WI38 (cell line): ENCODE data around the gene PCCA.

ENCODE experiments used
- H3K4me3 ChIP-seq: 2 replicates; pipeline ENCODE4 v1.5.1; 2011; ENCODE audit warnings: low read depth, mild to moderate bottlenecking, control low read depth, low read length
- TF ChIP-seq, protein P1 (sequence below): IDR thresholded peaks from 2 replicates; pipeline ENCODE4 v1.5.1; 2012; ENCODE audit warnings: low read depth, mild to moderate bottlenecking, control low read depth, low read length

The PCCA gene

DNA sequence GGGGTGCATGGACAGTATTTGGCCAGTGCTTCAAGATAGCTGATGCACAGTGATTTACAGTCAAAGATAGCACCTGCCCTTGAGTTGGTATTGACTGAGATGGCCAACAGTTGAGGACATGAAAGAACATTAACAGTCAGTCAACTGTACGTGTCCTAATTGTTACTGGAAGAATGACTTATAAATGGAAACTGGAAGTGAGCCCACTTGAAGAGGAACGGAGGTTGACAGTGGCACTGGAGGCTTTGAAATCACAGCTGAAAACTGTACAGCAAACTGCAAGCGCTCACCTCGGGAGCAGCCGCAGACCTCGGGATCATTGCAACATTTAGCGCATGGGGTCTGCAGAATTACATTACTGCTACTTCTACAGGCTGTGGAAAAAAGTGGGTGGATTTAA, 422.6 kb downstream of the PCCA start:
- no peak overlapping the region for H3K4me3 ChIP-seq
- TF ChIP-seq, protein P1, sequence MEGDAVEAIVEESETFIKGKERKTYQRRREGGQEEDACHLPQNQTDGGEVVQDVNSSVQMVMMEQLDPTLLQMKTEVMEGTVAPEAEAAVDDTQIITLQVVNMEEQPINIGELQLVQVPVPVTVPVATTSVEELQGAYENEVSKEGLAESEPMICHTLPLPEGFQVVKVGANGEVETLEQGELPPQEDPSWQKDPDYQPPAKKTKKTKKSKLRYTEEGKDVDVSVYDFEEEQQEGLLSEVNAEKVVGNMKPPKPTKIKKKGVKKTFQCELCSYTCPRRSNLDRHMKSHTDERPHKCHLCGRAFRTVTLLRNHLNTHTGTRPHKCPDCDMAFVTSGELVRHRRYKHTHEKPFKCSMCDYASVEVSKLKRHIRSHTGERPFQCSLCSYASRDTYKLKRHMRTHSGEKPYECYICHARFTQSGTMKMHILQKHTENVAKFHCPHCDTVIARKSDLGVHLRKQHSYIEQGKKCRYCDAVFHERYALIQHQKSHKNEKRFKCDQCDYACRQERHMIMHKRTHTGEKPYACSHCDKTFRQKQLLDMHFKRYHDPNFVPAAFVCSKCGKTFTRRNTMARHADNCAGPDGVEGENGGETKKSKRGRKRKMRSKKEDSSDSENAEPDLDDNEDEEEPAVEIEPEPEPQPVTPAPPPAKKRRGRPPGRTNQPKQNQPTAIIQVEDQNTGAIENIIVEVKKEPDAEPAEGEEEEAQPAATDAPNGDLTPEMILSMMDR: no peak

DNA sequence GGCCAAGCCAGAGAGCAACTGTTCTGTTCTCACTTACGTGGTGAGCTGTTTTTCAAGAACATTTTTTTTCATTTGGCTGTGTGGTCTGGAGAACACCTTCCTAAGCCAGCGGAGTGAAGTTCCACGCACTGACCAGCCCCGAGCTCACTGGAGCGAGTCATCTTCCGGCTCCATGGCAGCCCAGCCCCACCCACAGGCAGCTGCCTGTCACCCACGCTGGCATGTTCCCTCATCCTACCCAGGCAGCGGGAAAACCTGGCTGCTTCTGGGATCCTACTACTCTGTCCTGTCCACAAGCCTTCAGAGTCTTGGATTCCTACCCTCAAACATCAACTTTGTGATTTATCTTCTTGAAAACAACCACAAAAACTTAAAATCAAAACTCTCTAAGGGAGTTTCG, 423.5 kb downstream of the PCCA start:
- TF ChIP-seq, protein P1: no peak

DNA sequence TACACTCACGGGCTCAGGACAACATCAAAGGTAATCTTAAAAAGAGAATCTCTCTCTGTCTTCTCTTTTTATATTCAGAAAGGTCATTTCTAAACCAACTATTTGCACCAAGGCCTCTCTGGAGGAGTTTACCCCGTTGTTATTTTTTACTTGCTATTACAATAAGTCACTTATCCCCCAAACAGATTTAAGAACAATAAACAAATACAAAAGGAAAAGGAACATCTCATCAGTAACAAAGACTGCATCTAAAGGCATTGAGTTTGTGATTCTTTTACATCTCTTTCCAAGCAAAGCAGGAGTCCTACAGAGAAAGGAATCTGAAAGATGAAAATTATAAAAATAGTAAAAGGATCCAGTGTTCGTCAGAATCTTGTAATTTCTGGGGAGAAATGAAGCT, 424.3 kb downstream of the PCCA start:
- TF ChIP-seq, protein P1: no peak

More for the DNA sequence above, 423.5 kb downstream of the PCCA start:
- H3K4me3 ChIP-seq: no peak overlapping the region

DNA sequence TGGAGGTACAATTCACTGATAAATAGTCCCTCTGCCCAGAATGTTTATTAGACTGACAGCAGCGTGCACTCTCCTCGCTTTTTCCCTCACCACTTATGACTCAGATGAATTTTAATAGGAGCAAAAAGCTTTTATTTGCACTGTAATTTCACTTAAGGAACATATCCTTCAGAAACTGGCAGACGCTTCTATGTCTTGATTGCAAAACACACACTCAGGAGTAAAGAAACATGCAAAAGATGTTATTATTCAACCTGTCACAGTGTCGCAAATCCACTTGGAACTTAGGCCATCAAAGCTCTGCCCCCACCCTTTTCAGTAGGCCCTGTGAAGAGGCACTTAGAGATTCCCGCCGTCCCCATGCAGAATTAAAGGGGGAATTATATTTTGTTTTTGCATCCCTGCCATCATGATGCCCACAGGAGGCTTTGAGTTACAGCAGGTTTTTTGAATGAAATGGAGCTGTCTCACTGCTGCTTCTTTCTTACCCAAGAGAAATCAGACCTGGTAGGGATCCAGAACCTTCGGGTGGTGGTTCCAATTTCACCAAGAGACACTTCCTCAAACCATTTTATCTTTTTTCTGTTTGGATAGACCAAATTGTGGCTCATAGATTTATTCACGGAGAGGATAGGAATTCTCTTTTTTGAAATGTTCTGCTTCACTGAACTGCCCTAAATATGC, 425.2 kb downstream of the PCCA start:
- TF ChIP-seq, protein P1: no peak

More for the DNA sequence above, 424.3 kb downstream of the PCCA start:
- H3K4me3 ChIP-seq: no peak overlapping the region

DNA sequence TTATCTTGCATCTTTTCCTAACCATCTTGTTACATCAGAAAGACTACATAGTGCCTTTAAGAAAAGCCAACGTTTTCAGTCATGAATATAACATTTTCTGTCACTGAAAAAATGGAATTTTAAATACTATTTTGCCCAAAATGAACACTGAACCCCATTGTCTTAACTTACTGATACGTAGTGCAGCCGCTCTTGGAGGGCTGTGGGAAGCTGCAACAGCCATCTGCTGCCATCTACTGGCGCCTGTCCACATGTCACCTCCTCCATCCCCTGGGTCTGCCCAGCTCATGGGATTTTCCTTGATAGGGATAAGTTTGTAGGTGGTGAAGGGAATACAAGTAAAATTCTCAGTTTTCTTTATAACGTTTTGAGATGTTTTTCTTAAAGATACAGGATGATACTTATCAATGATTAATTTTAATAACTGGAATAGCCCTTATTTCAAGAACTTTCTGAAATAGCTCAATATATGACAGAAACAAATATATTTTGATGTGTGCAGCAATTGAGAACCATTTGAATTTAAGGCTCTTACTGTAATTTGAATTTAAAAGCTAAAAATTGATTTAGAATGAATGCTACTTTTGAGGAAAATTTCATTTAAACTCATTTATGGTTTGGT, 426.0 kb downstream of the PCCA start:
- no peak overlapping the region for H3K4me3 ChIP-seq
- TF ChIP-seq, protein P1: peak; percentile 94

More for the DNA sequence above, 425.2 kb downstream of the PCCA start:
- no peak overlapping the region for H3K4me3 ChIP-seq

DNA sequence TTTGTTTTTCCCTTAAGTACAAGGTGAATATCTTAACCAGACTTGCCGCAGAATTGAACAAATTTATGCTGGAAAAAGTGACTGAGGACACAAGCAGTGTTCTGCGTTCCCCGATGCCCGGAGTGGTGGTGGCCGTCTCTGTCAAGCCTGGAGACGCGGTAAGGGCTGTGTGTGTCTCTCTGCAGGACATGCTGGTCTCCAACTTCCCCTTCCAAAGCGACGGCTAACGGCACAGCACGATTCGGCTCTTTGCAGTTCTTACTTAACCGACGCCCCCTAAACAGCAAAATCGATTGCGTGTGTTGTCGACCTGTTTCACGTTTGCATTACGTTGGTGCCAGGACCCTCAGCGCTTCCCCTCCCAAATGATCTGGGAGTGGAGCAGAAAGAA, 426.5 kb downstream of the PCCA start:
- TF ChIP-seq, protein P1: no peak
- no peak overlapping the region for H3K4me3 ChIP-seq

DNA sequence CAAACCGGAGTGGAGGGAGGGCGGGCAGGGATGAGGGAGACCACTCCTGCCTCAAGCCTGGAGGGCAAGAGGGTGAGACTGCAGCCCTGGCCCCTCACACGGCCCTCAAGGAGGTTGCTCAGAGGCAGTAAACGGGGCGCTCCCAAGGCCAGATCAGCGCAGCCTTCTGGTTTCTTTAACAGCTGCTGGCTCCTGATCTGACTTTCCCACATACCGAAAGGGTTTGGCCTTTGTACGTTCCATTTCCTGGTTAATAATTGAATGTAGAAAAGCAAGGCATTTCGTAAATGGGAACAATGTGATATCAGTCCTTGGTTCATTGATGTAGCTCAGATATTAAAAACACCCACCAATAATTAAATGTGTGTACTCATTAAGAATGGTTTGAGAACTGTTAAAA, 428.2 kb downstream of the PCCA start:
- no peak overlapping the region for H3K4me3 ChIP-seq
- TF ChIP-seq, protein P1: no peak
